Fibroblast of skin of left quadriceps (primary cell): ENCODE data around the gene OR2A5.
"Not testable (repeated sequence)": the region's sequence is repeated elsewhere in the genome, so short reads cannot be mapped to it uniquely, and the experiment has no call there.

ENCODE experiments used
- DNase-seq, 2 experiments: peaks; one replicate each; pipeline ENCODE4 v3.0.0-alpha.2; 2013; ENCODE audit warnings: low read depth in 2 of 2

OR2A5 gene, protein sequence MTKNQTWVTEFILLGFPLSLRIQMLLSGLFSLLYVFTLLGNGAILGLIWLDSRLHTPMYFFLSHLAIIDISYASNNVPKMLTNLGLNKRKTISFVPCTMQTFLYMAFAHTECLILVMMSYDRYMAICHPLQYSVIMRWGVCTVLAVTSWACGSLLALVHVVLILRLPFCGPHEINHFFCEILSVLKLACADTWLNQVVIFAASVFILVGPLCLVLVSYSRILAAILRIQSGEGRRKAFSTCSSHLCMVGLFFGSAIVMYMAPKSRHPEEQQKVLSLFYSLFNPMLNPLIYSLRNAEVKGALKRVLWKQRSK

DNA sequence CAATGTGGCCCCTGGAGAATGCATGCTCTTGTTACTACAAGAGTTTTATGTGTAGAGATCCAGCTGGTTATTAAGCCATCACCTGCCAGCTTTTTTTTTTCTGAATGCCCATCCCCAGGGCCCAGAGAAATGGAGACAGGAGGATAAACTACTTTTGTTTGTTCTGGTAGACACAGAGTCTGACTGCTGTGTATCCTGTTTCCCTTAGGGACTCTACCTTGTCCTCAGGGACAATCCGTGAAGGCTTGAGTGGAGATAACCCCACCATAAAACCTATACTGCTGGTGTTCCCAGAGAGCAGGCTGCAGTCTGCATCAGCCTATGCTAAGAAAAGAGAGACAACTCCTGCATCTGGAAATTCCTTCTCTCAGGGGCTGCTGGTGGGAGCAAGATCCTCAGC, at the start of gene OR2A5:
OR2A5 (plus strand) TSS at position 301 of the 400 bp plus-strand sequence. CDS start 1,454 bp downstream, outside the sequence.
- no peak for DNase-seq

DNA sequence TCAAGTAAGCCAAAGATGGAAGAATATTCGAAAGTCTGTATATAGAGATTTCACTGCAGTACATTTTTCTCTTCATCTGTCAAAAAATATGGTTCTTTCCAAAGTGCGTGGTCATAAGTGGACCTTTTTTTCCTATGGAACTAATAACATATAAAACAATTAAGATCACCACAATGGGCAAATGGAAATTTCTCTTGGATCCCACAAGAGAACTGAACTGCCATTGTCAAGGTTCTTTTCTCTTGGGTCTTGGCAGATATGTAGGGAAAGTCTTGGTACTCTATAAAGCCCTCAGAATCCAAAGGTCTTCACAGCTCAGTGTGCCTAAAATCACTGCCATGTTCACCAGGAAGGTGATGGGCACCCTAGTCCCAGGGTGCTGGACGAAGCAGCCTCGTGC, 48.7 kb upstream of the OR2A5 start, which contains the start of gene OR6B1:
OR6B1 (plus strand) TSS at position 301 of the 400 bp plus-strand sequence. CDS start 3,677 bp downstream, outside the sequence.
- DNase-seq, result no peak

DNA sequence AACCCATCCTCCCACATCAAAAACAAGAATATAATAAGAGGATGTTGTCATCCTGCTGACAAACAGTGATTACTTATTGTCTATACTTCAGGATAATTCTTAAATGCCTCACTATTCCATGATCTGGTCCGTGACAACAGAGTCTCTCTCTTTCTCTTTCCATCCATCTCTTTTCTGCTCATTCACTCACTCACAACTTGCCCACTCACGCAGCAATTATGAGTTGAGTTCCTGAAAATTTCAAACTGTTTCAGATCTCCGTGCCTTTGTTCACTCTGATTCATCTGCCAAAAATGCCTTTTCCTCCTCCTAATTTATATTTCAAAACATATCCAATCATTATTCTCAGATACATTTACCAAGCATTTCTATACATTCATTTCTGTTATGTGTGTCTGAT, 47.2 kb upstream of the OR2A5 start:
- DNase-seq, result no peak

DNA sequence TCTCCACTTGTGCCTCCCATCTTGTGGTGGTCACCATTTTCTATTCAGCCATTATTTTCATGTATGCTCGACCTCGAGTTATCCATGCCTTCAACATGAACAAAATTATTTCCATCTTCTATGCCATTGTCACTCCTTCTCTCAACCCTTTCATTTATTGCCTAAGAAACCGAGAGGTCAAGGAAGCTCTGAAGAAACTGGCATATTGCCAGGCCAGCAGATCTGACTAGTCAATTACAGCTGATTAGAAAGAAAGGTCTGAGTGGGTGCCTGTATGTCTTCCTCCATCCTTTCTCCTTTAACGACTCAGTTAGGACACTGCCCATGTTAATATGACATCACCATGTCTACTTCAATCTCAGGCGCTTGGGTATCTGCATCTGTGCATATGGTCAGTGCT, 44.0 kb upstream of the OR2A5 start:
- no peak for DNase-seq

DNA sequence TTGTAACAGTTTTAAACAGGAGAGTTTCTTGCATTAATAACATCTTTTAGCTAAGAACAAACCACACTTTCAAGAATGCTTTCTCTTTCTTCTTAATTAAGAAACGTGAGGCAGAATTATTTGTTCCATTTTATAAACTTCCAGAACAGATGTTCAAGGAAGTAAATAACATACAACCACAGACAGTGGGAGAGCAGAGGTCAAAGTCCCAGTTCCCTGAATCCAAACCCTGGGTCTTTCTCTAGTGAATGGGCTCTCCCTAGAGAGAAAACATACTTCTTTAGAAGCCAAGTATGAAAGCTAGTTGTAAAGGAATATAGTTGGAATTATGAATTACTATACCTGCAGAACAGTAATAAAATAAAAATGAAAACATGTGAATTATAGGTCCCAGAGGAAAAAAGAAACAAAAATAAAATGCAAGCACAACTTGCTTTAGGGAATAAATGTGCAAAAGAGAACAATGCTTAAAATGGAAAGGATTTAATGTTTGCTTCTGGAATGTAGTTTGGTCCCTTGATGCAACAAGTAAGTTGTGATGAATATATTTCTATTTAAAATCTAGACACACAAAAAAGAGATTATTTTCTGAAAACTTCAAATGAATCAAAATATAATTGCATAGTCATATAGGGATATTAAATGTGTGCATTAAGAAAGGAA, 42.6 kb upstream of the OR2A5 start:
- DNase-seq, result no peak

DNA sequence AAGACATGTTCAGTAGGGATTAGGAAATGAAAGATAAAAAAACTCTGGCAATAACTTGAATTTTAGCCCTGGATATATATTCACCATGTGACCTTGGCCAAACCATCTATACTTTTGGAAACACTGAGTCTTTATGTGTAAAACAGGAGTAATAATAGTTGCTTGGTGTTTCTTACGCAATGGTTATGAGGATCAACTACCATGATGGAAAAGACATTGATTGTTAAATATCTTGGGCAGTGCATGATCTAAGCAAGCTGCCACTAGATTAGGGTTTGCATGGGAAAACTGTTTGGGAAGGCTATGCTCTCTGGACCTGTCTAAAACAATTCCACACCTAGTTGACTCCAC, 42.1 kb upstream of the OR2A5 start:
- DNase-seq, result no peak

DNA sequence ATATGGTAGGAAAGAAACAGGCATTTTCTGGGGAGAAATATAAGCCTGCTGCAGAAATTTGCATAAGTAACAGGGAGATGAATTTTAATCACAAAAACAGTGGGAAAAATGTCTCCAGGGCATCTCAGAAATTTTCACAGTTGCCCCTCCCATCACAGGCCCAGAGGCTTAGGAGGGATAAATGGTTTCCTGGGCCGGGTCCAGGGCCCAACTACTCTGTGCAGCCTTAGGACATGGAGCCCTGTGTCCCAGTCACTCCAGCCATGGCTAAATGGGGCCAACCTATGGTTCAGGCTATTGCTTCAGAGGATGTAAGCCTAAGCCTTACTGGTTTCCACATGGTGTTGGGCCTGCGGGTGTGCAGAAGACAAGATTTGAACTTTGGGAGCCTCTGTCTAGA, 39.4 kb upstream of the OR2A5 start:
- no peak for DNase-seq

DNA sequence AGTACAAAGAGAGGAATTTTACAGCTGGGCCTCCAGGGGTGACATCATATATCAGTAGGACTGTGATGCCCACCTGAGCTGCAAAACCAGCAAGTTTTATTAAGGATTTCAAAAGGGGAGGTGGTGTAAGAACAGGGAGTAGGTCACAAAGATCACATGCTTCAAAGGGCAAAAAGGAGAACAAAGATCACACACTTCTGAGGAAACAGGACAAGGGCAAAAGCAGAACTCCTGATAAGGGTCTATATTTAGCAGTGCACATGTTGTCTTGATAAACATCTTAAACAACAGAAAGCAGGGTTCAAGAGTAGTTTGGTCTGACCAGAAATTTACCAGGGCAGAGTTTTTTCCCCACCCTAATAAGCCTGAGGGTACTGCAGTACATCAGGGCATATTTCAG, 38.7 kb upstream of the OR2A5 start:
- DNase-seq, result not testable (repeated sequence)

DNA sequence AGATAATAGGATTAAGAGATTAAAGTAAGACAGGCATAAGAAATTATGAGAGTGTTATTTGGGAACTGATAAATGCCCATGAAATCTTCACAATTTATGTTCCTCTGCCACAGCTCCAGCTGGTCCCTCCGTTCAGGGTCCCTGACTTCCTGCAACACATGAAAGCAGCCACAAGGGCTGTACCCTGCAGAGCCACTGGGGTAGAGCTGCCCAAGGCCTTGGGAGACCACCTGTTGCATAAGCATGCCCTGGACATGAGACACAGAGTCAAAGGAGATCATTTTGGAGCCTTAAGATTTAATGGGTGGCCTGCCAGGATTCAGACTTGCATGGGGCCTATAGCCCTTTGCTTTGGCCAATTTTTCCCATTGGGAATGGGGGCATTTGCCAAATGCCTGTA, 37.9 kb upstream of the OR2A5 start:
- not testable (repeated sequence) for DNase-seq

DNA sequence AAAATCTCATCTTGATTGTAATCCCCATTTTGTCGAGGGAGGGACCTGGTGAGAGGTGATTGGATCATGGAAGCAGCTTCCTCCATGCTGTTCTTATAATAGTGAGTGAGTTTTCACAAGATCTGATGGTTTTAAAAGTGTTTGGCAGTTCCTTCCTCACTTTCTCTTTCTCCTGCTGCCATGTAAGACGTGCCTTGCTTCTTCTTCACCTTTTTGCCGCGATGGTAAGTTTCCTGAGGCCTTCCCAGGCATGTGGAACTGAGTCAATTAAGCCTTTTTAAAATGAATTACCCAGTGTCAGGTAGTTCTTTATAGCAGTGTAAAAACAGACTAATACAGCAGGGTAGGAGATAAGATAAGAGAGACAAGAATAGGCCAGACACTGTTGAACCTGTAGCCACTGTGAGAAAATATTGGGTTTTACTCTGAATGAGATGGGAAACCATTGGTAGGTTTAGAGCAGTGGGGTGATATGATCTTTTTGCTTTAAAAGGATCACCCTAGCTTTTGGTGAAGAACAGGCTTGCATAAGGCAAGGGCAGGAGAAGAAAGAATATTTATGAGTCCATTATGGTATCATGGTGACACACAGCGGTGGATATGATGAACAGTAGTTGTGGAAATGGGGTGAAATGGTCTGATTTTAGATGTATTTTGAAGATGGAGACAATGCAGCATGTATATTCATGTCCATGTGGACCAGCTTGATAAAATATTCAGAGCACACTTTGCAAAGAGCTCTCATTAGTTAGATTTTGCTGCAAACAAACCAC, 37.1 kb upstream of the OR2A5 start:
- no peak for DNase-seq

DNA sequence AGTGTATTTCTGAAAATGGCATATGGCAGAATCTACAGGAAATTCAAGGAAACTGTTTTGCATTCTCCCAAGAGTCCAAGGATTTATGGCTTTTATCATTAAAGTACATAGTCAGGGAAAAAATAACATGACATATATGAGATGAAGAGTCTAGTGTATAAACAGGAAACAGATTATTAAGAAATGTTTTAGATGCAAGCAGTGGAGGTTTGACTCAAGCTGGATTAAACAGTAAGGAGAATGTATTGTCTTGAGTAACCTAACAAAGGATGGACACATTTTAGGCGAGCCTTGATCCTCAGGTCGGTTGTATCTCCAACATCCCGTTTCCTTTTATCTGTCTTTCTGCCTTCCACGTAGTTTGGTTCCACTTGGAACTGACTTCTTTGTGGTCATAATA, 30.7 kb upstream of the OR2A5 start:
- DNase-seq, result no peak

DNA sequence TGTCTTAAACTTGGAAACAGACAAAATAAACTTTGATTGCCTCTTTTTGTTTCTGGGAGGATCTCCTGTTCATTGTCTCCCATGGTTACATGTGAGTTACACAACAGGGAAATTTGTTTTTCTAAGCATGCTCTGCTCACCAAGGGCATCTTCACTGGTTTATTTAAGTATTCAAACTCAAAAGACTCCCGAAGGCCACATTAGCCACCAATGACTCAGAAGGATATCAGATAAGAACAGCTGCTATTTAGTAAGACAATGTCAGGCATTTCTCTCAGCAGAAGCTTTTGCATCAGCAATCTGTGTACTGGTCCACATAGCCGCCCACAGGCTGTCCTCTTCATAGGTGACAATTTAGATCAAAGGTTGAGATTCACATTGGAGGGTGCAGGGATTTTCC, 29.3 kb upstream of the OR2A5 start:
- peak; percentile 8 to 11 for DNase-seq

DNA sequence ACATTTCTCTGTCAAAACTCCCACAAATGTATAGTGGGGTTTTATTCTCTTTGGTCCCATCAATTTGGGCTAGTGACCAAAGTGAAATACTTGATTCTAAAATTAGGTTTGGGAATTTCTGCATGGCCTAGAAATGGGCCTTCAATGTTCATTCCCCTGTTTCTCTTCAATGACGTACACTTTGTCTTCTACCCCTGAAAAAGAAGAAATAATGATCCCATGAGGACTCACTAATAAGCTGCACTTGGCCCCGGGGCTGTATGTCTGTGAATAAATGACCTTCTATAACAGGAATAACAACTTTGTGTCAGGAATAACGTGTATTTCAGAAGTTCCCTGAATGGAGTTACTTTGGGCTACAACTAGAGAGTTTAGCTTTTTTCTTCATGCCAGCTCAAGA, 28.4 kb upstream of the OR2A5 start:
- DNase-seq, result no peak

DNA sequence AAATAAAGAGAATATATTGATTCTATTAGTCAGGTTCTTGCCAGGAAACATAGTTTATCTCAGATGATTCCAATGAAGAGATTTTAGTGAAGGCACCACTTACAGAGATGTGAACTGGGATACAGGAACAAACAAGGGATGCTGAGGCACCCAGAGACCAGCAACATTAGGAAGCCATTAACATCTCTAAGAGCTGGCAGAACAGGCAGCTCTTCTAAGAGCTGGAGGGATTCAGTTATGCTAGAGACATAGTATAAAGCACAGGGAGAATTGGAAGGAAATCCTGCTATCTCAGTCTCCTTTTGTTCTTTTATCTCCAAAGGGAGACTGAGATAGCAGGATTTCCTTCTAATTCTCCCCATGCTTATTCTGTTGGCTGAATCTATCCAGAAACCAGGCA, 26.6 kb upstream of the OR2A5 start:
- no peak for DNase-seq

DNA sequence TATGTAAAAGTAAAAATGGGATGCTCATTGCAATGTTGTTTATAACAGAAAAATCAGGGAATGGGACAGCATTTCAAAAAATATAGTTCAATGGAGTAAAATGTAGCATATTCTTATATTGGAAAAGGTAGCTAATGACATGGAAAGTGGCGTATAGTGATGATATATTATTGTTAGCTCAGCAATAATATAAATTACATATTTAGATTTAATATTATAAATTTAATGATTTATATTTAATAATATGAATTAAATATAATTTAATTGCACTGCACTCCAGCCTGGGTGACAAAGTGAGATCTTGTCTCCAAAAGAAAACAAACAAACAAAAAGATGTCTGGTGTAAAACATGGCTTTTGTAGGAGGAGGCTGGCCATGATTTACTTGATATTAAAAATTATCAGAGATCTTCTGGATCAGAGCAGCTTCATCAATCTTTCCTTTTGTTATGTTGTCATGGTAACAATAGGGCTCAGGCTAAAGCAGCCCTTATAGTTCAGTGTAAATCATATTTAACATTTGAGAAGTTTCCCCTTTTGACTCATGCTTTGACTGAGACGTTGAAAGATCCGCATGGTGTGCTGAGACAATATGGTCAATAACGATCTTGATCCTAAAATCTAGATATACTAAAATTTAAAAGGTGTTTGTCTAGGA, 25.4 kb upstream of the OR2A5 start:
- DNase-seq, result no peak

DNA sequence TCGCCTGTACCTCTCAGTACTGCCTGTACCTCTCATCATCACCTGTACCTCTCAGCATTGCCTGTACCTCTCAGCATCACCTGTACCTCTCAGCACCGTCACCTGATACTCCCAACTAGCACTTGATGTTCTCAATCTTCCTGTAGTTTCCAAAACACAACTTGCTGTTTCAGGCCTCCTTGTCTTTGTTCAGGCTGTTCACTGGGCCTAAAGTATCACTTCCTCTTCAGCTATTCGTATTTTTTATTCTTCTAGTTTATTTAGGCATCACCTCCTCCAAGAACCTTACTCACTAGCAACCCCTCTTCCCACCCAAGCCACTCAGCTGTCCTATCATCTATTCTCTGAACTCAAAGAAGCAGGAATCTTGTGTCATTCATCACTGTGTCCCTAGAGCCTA, 24.5 kb upstream of the OR2A5 start:
- no peak for DNase-seq

DNA sequence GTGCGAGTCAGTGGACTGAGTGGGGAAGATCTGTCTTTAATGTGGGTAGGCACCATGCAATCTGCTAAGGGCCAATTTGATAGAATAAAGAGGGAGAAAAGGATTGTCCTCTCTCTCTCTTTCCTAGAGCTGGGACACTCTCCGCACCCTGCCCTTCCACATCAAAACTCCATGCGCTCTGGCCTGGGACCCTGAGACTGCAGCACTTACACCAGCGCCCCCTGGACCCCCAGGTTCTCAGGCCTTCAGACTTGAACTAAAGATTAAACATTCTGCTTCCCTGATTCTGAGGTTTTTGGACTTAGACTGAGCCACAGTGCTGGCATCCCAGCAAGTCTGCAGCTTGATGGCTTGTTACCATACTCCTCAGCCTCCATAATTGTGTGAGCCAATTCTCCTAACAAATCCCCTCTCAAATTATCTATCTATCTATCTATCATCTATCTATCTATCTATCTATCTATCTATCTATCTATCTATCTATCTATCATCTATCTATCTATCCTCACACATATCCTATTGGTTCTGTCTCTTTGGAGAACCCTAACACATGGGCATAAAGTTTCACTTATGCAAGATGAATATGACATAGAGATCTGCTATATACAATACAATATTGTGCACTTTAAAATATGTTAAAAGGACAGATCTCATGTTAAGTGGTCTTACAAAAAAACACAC, 22.4 kb upstream of the OR2A5 start:
- no peak for DNase-seq

DNA sequence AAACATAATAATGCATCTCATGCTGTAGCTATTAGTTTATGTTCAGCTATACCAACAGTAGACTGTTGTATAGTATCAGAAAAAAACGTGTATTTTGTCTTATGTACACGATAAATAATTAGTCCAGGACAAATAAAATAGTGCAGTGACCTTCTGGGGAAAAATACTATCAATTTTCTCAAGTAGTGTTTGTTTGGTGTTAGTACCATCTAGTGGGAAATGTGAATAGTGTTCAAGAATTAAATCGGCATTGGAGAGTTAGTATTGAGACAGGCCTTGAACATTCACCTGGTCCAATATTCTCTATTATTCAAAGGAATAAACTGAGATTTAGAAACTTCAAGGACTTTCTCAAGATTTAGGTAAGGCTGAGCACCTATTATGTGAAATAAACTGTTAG, 21.7 kb upstream of the OR2A5 start:
- peak in 1 of 2 experiments; percentile 4 for DNase-seq

DNA sequence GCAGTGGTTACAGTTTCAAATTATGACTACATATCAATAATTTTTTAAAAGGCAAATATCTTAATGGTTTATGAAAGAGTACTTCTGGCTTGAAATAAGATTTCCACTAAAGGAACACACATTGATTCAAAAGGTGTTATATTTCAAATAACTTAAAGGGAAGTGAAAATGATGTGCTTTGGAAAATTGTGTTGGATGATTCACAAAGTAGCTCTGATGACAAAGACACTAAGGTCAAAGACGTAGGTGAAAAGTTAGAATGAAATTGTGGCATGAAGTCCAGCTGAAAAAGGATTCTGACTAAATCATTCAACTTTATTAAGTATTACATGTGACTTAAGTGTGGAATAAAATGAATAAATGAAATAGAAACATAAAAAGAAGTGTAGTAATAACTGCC, 20.8 kb upstream of the OR2A5 start:
- DNase-seq, result no peak

DNA sequence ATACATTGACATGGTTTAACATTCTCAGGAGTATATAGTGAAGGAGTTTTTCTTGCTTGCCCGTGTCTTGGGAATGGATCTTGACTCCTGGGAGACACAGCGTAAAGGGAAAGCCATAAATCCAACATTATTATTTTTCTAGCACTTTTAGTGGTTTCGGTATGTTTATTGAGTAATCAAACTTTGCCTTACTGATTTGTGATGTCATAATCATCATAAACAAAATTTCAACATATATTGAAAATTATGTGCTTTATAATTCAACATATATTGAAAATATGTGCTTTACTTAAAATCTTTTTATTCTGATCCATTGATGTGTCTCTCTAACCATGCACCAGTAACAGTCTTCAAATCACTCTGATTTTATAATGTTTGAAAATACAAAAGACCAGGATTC, 20.2 kb upstream of the OR2A5 start:
- DNase-seq, result no peak

DNA sequence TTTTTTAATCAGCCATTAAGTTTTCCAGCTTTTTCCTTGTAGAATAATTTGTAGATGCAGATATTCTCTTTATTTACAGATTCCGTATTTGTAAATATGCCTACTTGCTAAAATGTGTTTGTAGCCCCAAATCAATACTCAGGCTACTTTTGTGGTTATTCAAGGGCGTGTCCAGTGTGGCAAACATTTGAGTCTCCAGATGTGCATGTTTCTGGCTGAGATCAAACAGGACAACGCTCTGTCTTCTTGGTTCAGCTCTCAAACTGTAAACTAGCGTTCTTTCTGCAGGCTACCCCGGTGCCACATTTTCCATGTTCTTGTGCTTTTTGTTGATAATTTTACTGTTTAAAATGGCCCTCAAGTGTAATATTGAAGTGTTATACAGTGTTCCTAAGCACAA, 16.2 kb upstream of the OR2A5 start:
- no peak for DNase-seq
